ENCODE results near the gene EDN2.

Gene EDN2

DNA sequence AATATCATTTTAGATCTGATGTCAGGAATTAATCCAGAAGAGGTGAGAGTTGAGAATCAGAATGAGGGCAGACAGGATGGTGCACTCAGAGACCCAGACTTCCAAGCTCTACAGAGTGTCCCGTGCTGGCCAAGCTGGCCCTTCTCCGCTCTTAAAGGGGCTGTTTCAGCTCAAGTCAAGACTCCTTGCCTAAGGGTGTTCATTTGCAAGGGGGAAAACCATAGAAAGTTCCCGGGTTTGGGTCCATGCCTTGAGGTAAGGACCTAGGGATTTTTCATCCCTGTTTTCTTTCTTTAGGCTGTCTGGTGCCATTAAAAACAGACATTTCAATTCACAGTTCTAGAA is 47.5 kb downstream of the EDN2 start:
- no peak for DNase-seq (ENCODE audit: low read depth)

GRCh38 chr1:41436281-41437010 is 48.0 kb downstream of the EDN2 start:
- no peak for DNase-seq (ENCODE audit: low read depth)

DNA sequence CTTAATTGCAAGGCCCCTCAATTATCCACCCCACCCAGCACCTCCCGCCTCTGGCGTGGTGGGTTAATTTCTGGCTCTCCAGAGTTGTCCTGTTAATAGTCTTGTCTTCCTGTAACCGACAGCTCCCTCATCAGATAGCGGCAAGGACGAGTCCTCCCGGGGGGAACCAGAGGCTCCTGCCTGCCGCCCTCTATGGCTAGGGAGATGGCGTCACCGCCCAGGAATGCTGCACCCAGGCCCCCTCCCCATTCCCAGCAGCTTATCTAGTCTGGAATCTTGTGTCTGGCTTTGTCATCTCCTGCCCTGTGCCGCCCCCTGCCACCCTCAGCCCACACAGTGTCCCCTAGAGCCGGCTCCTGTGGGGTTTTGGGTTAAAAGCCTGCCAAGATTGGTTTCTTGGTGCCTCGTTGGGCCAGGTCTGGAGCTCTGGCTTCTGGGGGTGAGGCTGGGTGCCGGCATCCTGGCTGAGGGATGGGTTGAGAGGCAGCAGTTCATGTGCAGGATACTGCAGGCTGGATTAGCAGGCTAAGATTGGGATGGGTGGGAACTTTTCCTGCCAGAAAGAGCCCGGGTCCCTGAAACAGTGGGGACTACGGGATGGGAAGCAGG is 48.8 kb downstream of the EDN2 start:
- DNase-seq (ENCODE audit: low read depth), result no peak

DNA sequence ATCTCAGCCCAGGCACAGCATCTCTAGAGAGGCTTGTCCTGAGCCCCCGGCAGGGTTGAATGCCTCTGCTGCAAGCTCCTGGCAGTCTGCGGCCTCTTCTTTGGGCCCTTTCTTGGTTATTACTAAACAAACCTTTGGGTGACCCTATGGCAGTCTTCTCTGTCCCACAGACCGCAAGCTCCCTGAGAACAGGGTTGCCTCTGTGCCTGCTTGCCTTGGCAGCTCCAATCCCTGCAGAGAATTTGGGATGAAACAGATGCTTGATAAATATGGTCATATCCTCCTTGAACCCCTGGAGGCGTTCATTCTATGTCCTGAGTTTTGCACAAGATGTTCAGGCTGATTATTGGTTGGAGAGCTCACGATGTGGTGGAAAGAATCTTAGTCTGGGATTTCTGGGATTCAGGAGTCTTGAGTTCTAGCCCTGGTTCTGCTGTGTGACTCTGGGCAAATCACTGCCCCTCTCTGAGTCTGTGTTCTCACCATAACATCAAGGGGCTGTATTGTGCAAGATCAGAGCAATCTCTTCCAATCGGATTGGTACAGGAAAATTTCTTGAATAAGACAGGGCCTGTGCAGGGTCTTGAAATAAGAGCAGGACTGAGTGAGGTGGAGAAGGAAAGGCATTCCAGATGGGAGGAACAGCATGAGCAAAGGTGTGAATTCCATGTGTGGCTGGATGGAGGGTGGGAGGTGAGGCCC is 49.6 kb downstream of the EDN2 start:
- DNase-seq (ENCODE audit: low read depth), result no peak

DNA sequence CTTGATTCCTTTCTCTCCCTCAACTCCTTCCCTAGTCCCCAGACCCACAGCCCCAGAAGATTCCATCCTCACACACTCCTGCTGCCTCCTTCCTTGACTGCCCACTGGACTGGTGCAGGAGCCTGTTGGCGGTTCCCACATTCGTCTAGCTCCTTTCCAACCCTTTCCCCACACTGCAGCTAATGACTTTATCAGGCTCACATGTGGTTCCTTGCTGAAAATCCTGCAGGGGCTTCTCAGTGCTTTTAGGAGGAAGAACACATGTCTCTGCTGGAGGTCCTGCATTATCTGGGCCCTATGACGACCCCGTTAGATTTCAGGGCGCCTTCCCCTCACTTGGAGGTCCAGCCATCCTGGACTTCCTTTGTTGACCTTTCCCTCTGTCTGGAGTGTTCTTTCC is 50.2 kb downstream of the EDN2 start:
- DNase-seq (ENCODE audit: low read depth), result no peak

- DNase-seq (ENCODE audit: low read depth), result no peak
Observed at GRCh38 chr1:41433501-41433900, 51.0 kb downstream of the EDN2 start.

DNA sequence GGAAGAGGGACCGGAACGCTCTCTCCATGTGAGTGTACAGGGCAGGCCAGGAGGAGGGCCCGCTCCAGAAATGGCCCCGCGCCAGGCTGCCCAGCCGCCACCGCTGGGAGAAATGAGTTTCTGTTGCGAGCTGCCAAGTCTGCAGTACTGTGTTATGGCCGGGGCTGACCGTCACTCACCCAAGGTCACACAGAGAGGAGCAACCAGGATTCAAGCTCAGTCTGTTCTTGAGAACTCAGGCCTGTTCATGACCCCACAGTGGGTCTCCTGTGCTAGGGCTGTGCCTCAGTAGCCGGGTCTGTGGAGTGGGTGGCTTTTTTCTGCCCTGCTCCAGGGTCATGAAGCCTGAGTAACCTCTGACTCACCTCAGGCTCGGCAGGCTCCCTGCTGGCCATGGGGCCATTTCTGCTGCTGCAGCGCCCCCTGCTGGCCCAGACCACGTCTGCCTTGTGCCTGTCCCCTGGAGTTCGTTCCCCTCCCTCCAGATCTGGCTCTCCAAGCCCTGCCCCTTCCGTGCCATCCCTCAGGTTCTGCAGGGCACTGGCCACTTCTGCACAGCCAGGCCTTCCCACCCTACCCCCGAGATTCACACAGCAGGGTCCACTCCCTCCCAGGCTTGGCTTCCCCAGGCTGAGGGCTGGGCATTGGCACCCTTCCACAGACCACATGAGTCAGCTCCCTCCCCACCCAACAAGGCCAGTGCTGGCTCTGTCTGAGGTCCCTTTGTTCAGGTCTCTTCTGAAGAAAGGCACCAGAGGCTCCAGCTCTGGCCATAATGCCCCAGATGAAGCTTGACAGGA is 51.8 kb downstream of the EDN2 start:
- DNase-seq (ENCODE audit: low read depth), result peak; percentile 55

DNA sequence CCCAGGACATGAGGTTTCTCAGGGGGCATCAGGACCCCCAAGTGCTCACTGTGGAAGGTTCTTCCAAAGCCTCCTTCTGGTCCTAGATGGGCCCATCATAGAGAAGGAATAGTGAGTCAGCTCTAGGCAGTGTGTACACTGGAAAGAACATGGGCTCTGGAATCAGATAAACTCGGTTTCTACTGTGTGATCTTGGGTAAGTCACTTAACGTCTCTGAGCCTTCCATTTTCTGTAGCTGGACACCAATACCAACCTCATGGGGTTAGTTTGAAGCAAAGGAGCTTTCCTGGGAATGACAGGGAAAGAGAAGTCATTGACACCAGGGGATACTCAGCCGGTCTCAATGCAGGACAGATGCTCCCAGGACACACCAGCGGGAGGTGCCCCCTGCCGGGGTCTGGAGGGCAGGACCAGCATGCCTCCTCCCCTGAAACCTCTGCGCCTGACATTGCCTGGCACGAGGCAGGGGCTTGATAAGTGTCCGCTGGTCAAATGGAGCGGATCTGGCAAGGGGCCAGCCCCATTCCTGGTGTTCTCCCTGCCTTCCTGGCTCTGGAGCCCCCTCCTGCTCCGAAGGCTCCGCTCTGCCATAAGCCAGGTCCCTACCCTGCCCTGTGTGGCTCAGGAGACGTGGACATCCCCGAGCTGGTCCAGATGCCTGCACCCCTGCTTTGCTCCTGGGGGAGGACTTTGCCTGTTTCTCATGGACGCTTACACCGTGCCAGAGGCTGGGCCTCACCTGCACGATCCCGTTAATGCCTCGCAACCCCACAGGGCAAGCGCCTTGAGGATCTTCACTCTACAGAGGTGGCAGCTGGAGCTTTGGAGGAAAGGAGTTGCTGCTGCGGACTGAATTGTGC is 52.8 kb downstream of the EDN2 start:
- no peak for DNase-seq (ENCODE audit: low read depth)

- no peak for DNase-seq (ENCODE audit: low read depth)
Observed at GRCh38 chr1:41430582-41430981, 53.9 kb downstream of the EDN2 start.

- DNase-seq (ENCODE audit: low read depth), result no peak
Observed at GRCh38 chr1:41430069-41430468, 54.4 kb downstream of the EDN2 start.

GRCh38 chr1:41429641-41430035 is 54.8 kb downstream of the EDN2 start:
- no peak for DNase-seq (ENCODE audit: low read depth)

All from activated gamma-delta T cell treated with anti-CD3 and anti-CD28 coated beads, Interleukin-2, amount 50 U/mL, for 16 hours (primary cell).